HEK293T (cell line): ENCODE measurements around the gene DOK3.

Experiments used
- CTCF ChIA-PET: fragments of 350-600 bp; formaldehyde crosslinking; extraction: SDS; loops from one replicate; lab custom pipeline; 2021; ENCODE audit warnings: antibody characterized with exemption, inconsistent platforms; lab: Yijun Ruan, JAX
- POLR2A ChIA-PET: fragments of 350-600 bp; formaldehyde crosslinking; extraction: SDS; loops from one replicate; lab custom pipeline; 2020; ENCODE audit warnings: antibody characterized with exemption, inconsistent platforms; lab: Yijun Ruan, JAX
- DNase-seq: peaks from one replicate; pipeline ENCODE4 v3.0.0; 2012; ENCODE audit warnings: mixed read lengths; ENCODE audit errors: extremely low spot score
- ARNT ChIP-seq: fragments of 450-650 bp; IDR thresholded peaks from 2 replicates; pipeline ENCODE4 v1.6.1; 2017; ENCODE audit warnings: mild to moderate bottlenecking
- BHLHE40 ChIP-seq: fragments of 450-650 bp; IDR thresholded peaks from 2 replicates; pipeline ENCODE4 v1.6.1; 2016; ENCODE audit warnings: mild to moderate bottlenecking, moderate library complexity, borderline replicate concordance
- CTBP1 ChIP-seq: fragments of 450-650 bp; IDR thresholded peaks from 2 replicates; pipeline ENCODE4 v1.6.1; 2016; ENCODE audit warnings: borderline replicate concordance
- ELF4 ChIP-seq: fragments of 450-650 bp; IDR thresholded peaks from 2 replicates; pipeline ENCODE4 v1.6.1; 2017; ENCODE audit warnings: antibody characterized with exemption
- FOXA1 ChIP-seq: fragments of 450-650 bp; IDR thresholded peaks from 2 replicates; pipeline ENCODE4 v1.6.1; 2016; ENCODE audit warnings: mild to moderate bottlenecking
- FOXK2 ChIP-seq: fragments of 450-650 bp; IDR thresholded peaks from 2 replicates; pipeline ENCODE4 v1.6.1; 2016; ENCODE audit warnings: mild to moderate bottlenecking
- FOXM1 ChIP-seq: fragments of 450-650 bp; IDR thresholded peaks from 2 replicates; pipeline ENCODE4 v1.6.1; 2017; ENCODE audit warnings: mild to moderate bottlenecking, borderline replicate concordance
- HDGF ChIP-seq: fragments of 450-650 bp; IDR thresholded peaks from 2 replicates; pipeline ENCODE4 v1.6.1; 2017; ENCODE audit warnings: antibody characterized with exemption, borderline replicate concordance
- L3MBTL2 ChIP-seq: fragments of 450-650 bp; conservative IDR thresholded peaks from 2 replicates; pipeline ENCODE4 v1.6.1; 2016; ENCODE audit warnings: mild to moderate bottlenecking
- LEF1 ChIP-seq: fragments of 450-650 bp; IDR thresholded peaks from 2 replicates; pipeline ENCODE4 v1.6.1; 2017; ENCODE audit warnings: mild to moderate bottlenecking, borderline replicate concordance
- NFRKB ChIP-seq: fragments of 450-650 bp; IDR thresholded peaks from 2 replicates; pipeline ENCODE4 v1.6.1; 2016; ENCODE audit warnings: mild to moderate bottlenecking, moderate library complexity
- PKNOX1 ChIP-seq: fragments of 450-650 bp; IDR thresholded peaks from 2 replicates; pipeline ENCODE4 v1.6.1; 2016
- SP1 ChIP-seq: fragments of 450-650 bp; IDR thresholded peaks from 2 replicates; pipeline ENCODE4 v1.6.1; 2017
- SUZ12 ChIP-seq: fragments of 450-650 bp; IDR thresholded peaks from 2 replicates; pipeline ENCODE4 v1.6.1; 2016; ENCODE audit warnings: mild to moderate bottlenecking
- TARDBP ChIP-seq: fragments of 450-650 bp; IDR thresholded peaks from 2 replicates; pipeline ENCODE4 v1.6.1; 2016
- ZNF384 ChIP-seq: fragments of 450-650 bp; IDR thresholded peaks from 2 replicates; pipeline ENCODE4 v1.6.1; 2016

Gene DOK3

GRCh38 chr5:177474846-177475562, 34.6 kb downstream of the DOK3 start:
- no peak for TF ChIP-seq SUZ12
- TF ChIP-seq PKNOX1: no peak
- no peak for TF ChIP-seq SP1
- no peak for TF ChIP-seq CTBP1
- no peak for TF ChIP-seq FOXM1
- TF ChIP-seq FOXK2: no peak
- TF ChIP-seq ZNF384: no peak
- no peak for TF ChIP-seq LEF1
- TF ChIP-seq BHLHE40: no peak
- TF ChIP-seq TARDBP: no peak
- TF ChIP-seq NFRKB: no peak
- TF ChIP-seq ELF4: no peak
- TF ChIP-seq ARNT: no peak
- TF ChIP-seq L3MBTL2: no peak
- TF ChIP-seq FOXA1: no peak
- TF ChIP-seq HDGF: no peak
- no peak for DNase-seq
- ChIA-PET POLR2A (interaction anchor here (1.2 to 2.1 kb wide), 2 partner anchors 13 to 20 kb away, joined by 3 to 5 read pairs; no protein-coding TSS in a partner anchor), CTCF (interaction anchor here (1.5 kb wide), 1 partner anchor 26 kb away, joined by 4 read pairs; no protein-coding TSS in a partner anchor)

- POLR2A ChIA-PET: interaction anchor here (0.7 to 1.7 kb wide), 4 partner anchors 20 to 48 kb away, joined by 3 to 7 read pairs (median 4); partner anchors contain the start of genes DDX41 and GRK6
- no peak for TF ChIP-seq ELF4
- no peak for TF ChIP-seq SUZ12
- TF ChIP-seq CTBP1: no peak
- no peak for TF ChIP-seq PKNOX1
- TF ChIP-seq NFRKB: no peak
- no peak for TF ChIP-seq FOXK2
- TF ChIP-seq TARDBP: no peak
- no peak for TF ChIP-seq FOXM1
- no peak for TF ChIP-seq ZNF384
- no peak for TF ChIP-seq BHLHE40
- TF ChIP-seq LEF1: no peak
- TF ChIP-seq FOXA1: no peak
- DNase-seq: no peak
- CTCF ChIA-PET: interaction anchor here (0.6 kb wide), 1 partner anchor 17 kb away, joined by 3 read pairs; no protein-coding TSS in a partner anchor
These were observed 35.6 kb downstream of the DOK3 start for GRCh38 chr5:177474002-177474476.

- peak; percentile 88 for DNase-seq
- CTCF ChIA-PET: interaction anchor here (0.6 kb wide), 1 partner anchor 16 kb away, joined by 3 read pairs; no protein-coding TSS in a partner anchor
These were observed 36.1 kb downstream of the DOK3 start, which contains the start of gene DBN1 for GRCh38 chr5:177473443-177474001. Gene DBN1 (minus strand): TSS chr5:177473634. CDS start chr5:177473521, 113 bp downstream.

GRCh38 chr5:177472460-177473442, 36.9 kb downstream of the DOK3 start:
- TF ChIP-seq PKNOX1 (no peak), HDGF (no peak), BHLHE40 (no peak), CTBP1 (no peak), ELF4 (no peak), ZNF384 (no peak), L3MBTL2 (no peak), SP1 (no peak), ARNT (no peak)
- ChIA-PET CTCF (interaction anchor here (0.9 to 1.6 kb wide), 5 partner anchors 15 to 163 kb away, joined by 3 to 10 read pairs (median 5); no protein-coding TSS in a partner anchor), POLR2A (interaction anchor here (0.6 to 2.8 kb wide), 8 partner anchors 10 to 154 kb away, joined by 3 to 13 read pairs (median 6); partner anchors contain the start of genes DDX41 and PDLIM7)
- DNase-seq: peak; percentile 62

More at GRCh38 chr5:177473443-177474001, 36.1 kb downstream of the DOK3 start, which contains the start of gene DBN1:
- TF ChIP-seq FOXK2 (no peak), FOXA1 (no peak), HDGF (no peak), SP1 (no peak), FOXM1 (no peak), ARNT (no peak), NFRKB (no peak), LEF1 (no peak), CTBP1 (no peak), BHLHE40 (no peak)
- POLR2A ChIA-PET: interaction anchor here (0.7 to 2.8 kb wide), 5 partner anchors 18 to 47 kb away, joined by 3 to 13 read pairs (median 5); partner anchors contain the start of genes DDX41 and GRK6
